Measurements from ENCODE around the gene PDZD2.

DNA sequence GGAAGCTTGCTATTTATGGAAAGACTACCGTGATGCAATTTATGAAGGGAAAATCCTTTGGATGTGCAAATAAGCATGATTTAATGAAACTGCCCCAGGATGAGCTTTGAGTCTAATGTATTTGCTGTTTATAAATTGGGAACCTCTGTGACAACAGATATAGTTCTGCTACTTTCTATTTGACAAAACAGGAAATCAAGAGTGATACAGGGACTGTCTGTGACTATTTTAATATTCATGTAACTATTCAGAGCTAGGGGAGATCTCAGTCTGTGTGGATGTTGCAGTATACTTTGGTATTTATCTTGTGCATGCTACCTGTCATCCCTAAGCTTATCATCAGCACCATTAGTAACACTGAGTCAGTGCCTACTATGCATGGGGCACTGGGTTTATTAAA is 132.1 kb downstream of the PDZD2 start:
- TF ChIP-seq, protein P1, sequence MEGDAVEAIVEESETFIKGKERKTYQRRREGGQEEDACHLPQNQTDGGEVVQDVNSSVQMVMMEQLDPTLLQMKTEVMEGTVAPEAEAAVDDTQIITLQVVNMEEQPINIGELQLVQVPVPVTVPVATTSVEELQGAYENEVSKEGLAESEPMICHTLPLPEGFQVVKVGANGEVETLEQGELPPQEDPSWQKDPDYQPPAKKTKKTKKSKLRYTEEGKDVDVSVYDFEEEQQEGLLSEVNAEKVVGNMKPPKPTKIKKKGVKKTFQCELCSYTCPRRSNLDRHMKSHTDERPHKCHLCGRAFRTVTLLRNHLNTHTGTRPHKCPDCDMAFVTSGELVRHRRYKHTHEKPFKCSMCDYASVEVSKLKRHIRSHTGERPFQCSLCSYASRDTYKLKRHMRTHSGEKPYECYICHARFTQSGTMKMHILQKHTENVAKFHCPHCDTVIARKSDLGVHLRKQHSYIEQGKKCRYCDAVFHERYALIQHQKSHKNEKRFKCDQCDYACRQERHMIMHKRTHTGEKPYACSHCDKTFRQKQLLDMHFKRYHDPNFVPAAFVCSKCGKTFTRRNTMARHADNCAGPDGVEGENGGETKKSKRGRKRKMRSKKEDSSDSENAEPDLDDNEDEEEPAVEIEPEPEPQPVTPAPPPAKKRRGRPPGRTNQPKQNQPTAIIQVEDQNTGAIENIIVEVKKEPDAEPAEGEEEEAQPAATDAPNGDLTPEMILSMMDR (IDR thresholded peaks at IDR 0.05) = no peak
- no peak for TF ChIP-seq EP300 (IDR thresholded peaks at IDR 0.05)

Data from stomach (tissue), 4 donors.